SK-N-SH treated with all-trans-retinoic acid at 6 μM for 48 hours (cell line): ENCODE data around the gene COL9A3.

Experiments used
- ATAC-seq: fragments of 200-7000 bp; cut with Tn5 transposase; 3 replicates; pipeline ENCODE4 v1.9.1; 2020; ENCODE audit warnings: mild to moderate bottlenecking, moderate library complexity
- ARNTL ChIP-seq: fragments of 450-650 bp; formaldehyde crosslinking; IDR thresholded peaks from 2 replicates; pipeline ENCODE4 v1.5.0; 2020; ENCODE audit warnings: low read depth, mild to moderate bottlenecking, moderate library complexity, borderline replicate concordance
- CREB5 ChIP-seq: fragments of 250-450 bp; sonication (Bioruptor Pico); IDR thresholded peaks from 2 replicates; pipeline ENCODE4 v1.5.1; 2020; ENCODE audit warnings: low read depth, mild to moderate bottlenecking, moderate library complexity
- CSDC2 ChIP-seq: fragments of 250-450 bp; sonication (Bioruptor Pico); IDR thresholded peaks from 2 replicates; pipeline ENCODE4 v1.5.0; 2020; ENCODE audit warnings: mild to moderate bottlenecking, moderate library complexity
- ESRRG ChIP-seq: fragments of 250-450 bp; sonication (Bioruptor Pico); IDR thresholded peaks from 2 replicates; pipeline ENCODE4 v1.6.1; 2021; ENCODE audit warnings: mild to moderate bottlenecking
- GLIS3 ChIP-seq: fragments of 250-450 bp; sonication (Bioruptor Pico); IDR thresholded peaks from 2 replicates; pipeline ENCODE4 v1.5.0; 2020; ENCODE audit warnings: mild to moderate bottlenecking, moderate library complexity
- ISL1 ChIP-seq: fragments of 250-450 bp; sonication (Bioruptor Pico); IDR thresholded peaks from 2 replicates; pipeline ENCODE4 v2.1.2; 2022; ENCODE audit warnings: mild to moderate bottlenecking, moderate library complexity
- OSR1 ChIP-seq: fragments of 250-450 bp; sonication (Bioruptor Pico); IDR thresholded peaks from 2 replicates; pipeline ENCODE4 v1.8.0; 2022; ENCODE audit warnings: moderate library complexity, mild to moderate bottlenecking, inconsistent platforms
- PPARA ChIP-seq: fragments of 250-450 bp; sonication (Bioruptor Pico); IDR thresholded peaks from 2 replicates; pipeline ENCODE4 v1.5.0; 2020; ENCODE audit warnings: mild to moderate bottlenecking, borderline replicate concordance
- SNAI2 ChIP-seq: fragments of 250-450 bp; sonication (Bioruptor Pico); IDR thresholded peaks from 2 replicates; pipeline ENCODE4 v1.5.0; 2020; ENCODE audit warnings: mild to moderate bottlenecking, moderate library complexity
- TCF4 ChIP-seq: fragments of 250-450 bp; sonication (Bioruptor Pico); IDR thresholded peaks from 2 replicates; pipeline ENCODE4 v1.8.0; 2021; ENCODE audit warnings: mild to moderate bottlenecking, moderate library complexity, borderline replicate concordance
- TOX ChIP-seq: fragments of 250-450 bp; sonication (Bioruptor Pico); IDR thresholded peaks from 2 replicates; pipeline ENCODE4 v1.8.0; 2021; ENCODE audit warnings: mild to moderate bottlenecking, moderate library complexity, borderline replicate concordance
- TSHZ2 ChIP-seq: fragments of 250-450 bp; sonication (Bioruptor Pico); IDR thresholded peaks from 2 replicates; pipeline ENCODE4 v1.5.0; 2020; ENCODE audit warnings: mild to moderate bottlenecking, moderate library complexity
- ZC3H10 ChIP-seq: fragments of 250-450 bp; sonication (Bioruptor Pico); IDR thresholded peaks from 2 replicates; pipeline ENCODE4 v1.5.1; 2021; ENCODE audit warnings: mild to moderate bottlenecking, moderate library complexity
- ZFP3 ChIP-seq: fragments of 250-450 bp; sonication (Bioruptor Pico); IDR thresholded peaks from 2 replicates; pipeline ENCODE4 v1.5.0; 2020; ENCODE audit warnings: mild to moderate bottlenecking, moderate library complexity
- ZFP30 ChIP-seq: fragments of 450-650 bp; formaldehyde crosslinking; IDR thresholded peaks from 2 replicates; pipeline ENCODE4 v1.5.0; 2022; ENCODE audit warnings: mild to moderate bottlenecking, moderate library complexity
- ZNF565 ChIP-seq: fragments of 450-650 bp; formaldehyde crosslinking; conservative IDR thresholded peaks from 2 replicates; pipeline ENCODE4 v1.5.0; 2020; ENCODE audit warnings: low read depth, mild to moderate bottlenecking, moderate library complexity
- ZNF70 ChIP-seq: fragments of 450-650 bp; formaldehyde crosslinking; IDR thresholded peaks from 2 replicates; pipeline ENCODE4 v1.5.0; 2020; ENCODE audit warnings: mild to moderate bottlenecking, moderate library complexity
- ZNF8 ChIP-seq: fragments of 450-650 bp; formaldehyde crosslinking; IDR thresholded peaks from 2 replicates; pipeline ENCODE4 v1.5.0; 2020; ENCODE audit warnings: mild to moderate bottlenecking, moderate library complexity
- TF ChIP-seq, protein P1 (sequence below): fragments of 250-450 bp; sonication (Bioruptor Pico); IDR thresholded peaks from 2 replicates; pipeline ENCODE4 v1.5.1; 2021; ENCODE audit warnings: mild to moderate bottlenecking, moderate library complexity
- TF ChIP-seq, protein P2 (sequence below): fragments of 250-450 bp; sonication (Bioruptor Pico); IDR thresholded peaks from 2 replicates; pipeline ENCODE4 v1.8.0; 2021; ENCODE audit warnings: low read depth, mild to moderate bottlenecking, moderate library complexity, borderline replicate concordance
- TF ChIP-seq, protein P3 (sequence below): fragments of 250-450 bp; sonication (Bioruptor Pico); IDR thresholded peaks from 2 replicates; pipeline ENCODE4 v1.8.0; 2020; ENCODE audit warnings: mild to moderate bottlenecking, moderate library complexity, borderline replicate concordance

Gene COL9A3

GRCh38 chr20:62778601-62779416 is 38.0 kb upstream of the COL9A3 start:
- no peak for ATAC-seq
- no peak for TF ChIP-seq GLIS3 (CRISPR knock-in tag)
- no peak for TF ChIP-seq CREB5 (CRISPR knock-in tag)
- no peak for TF ChIP-seq ZNF565
- no peak for TF ChIP-seq ESRRG (CRISPR knock-in tag)
- TF ChIP-seq, protein P1, sequence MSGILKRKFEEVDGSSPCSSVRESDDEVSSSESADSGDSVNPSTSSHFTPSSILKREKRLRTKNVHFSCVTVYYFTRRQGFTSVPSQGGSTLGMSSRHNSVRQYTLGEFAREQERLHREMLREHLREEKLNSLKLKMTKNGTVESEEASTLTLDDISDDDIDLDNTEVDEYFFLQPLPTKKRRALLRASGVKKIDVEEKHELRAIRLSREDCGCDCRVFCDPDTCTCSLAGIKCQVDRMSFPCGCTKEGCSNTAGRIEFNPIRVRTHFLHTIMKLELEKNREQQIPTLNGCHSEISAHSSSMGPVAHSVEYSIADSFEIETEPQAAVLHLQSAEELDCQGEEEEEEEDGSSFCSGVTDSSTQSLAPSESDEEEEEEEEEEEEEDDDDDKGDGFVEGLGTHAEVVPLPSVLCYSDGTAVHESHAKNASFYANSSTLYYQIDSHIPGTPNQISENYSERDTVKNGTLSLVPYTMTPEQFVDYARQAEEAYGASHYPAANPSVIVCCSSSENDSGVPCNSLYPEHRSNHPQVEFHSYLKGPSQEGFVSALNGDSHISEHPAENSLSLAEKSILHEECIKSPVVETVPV (CRISPR knock-in tag) = no peak
- no peak for TF ChIP-seq TOX
- no peak for TF ChIP-seq ZFP30 (CRISPR knock-in tag)
- TF ChIP-seq, protein P2, sequence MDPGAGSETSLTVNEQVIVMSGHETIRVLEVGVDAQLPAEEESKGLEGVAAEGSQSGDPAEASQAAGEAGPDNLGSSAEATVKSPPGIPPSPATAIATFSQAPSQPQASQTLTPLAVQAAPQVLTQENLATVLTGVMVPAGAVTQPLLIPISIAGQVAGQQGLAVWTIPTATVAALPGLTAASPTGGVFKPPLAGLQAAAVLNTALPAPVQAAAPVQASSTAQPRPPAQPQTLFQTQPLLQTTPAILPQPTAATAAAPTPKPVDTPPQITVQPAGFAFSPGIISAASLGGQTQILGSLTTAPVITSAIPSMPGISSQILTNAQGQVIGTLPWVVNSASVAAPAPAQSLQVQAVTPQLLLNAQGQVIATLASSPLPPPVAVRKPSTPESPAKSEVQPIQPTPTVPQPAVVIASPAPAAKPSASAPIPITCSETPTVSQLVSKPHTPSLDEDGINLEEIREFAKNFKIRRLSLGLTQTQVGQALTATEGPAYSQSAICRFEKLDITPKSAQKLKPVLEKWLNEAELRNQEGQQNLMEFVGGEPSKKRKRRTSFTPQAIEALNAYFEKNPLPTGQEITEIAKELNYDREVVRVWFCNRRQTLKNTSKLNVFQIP (CRISPR knock-in tag) = no peak
- no peak for TF ChIP-seq ARNTL (CRISPR knock-in tag)

- no peak for ATAC-seq
- TF ChIP-seq CREB5 (CRISPR knock-in tag) (no peak), SNAI2 (no peak), ISL1 (CRISPR knock-in tag) (no peak), ZNF8 (CRISPR knock-in tag) (no peak), TOX (no peak), ZNF70 (CRISPR knock-in tag) (no peak), ZC3H10 (CRISPR knock-in tag) (no peak), OSR1 (no peak), ZFP3 (no peak), GLIS3 (CRISPR knock-in tag) (no peak), CSDC2 (CRISPR knock-in tag) (no peak), ZNF565 (no peak), TSHZ2 (CRISPR knock-in tag) (no peak), PPARA (CRISPR knock-in tag) (no peak), TCF4 (CRISPR knock-in tag) (no peak)
- TF ChIP-seq, protein P2 (CRISPR knock-in tag) = no peak
- TF ChIP-seq, protein P3, sequence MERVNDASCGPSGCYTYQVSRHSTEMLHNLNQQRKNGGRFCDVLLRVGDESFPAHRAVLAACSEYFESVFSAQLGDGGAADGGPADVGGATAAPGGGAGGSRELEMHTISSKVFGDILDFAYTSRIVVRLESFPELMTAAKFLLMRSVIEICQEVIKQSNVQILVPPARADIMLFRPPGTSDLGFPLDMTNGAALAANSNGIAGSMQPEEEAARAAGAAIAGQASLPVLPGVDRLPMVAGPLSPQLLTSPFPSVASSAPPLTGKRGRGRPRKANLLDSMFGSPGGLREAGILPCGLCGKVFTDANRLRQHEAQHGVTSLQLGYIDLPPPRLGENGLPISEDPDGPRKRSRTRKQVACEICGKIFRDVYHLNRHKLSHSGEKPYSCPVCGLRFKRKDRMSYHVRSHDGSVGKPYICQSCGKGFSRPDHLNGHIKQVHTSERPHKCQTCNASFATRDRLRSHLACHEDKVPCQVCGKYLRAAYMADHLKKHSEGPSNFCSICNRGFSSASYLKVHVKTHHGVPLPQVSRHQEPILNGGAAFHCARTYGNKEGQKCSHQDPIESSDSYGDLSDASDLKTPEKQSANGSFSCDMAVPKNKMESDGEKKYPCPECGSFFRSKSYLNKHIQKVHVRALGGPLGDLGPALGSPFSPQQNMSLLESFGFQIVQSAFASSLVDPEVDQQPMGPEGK (CRISPR knock-in tag) = no peak
- TF ChIP-seq, protein P1 (CRISPR knock-in tag) = no peak
These were observed 37.5 kb upstream of the COL9A3 start for GRCh38 chr20:62779417-62779685.
